NCI-H2227 treated with DMSO at 0.1 percent for 48 hours (cell line): Measurements from ENCODE around the gene CACNA2D3.
"Not testable (repeated sequence)": the region's sequence is repeated elsewhere in the genome, so short reads cannot be mapped to it uniquely, and the experiment has no call there.

Source experiments
- DNase-seq: peaks from one replicate; lab custom pipeline; 2025; lab: John Stamatoyannopoulos, UW

The CACNA2D3 gene

DNA sequence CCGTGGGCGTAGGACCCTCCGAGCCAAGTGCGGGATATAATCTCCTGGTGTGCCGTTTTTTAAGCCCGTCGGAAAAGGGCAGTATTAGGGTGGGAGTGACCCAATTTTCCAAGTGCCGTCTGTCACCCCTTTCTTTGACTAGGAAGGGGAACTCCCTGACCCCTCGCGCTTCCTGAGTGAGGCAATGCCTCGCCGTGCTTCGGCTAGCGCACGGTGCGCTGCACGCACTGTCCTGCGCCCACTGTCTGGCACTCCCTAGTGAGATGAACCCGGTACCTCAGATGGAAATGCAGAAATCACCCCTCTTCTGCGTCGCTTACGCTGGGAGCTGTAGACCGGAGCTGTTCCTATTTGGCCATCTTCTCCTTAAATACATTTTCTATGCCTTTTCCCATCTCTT, 342.2 kb downstream of the CACNA2D3 start:
- not testable (repeated sequence) for DNase-seq

DNA sequence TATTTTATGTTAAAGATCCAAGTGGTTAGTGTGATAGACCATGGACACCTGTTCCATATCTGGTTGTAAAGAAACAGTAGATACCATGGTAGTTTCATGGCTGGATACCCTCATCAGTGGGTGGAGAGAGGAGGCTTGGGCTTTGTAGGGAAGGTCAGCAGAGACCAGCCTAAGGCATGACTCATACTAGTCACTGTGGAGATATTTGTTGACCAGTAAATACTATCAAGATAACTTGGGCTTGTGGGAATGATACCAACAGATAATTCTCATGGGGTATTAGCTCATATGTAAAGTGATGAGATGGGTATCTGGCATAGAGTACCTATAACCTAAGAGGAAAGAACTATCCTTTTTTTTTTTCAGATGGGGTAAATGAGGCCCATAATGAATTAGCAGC, 354.5 kb downstream of the CACNA2D3 start:
- no peak for DNase-seq

DNA sequence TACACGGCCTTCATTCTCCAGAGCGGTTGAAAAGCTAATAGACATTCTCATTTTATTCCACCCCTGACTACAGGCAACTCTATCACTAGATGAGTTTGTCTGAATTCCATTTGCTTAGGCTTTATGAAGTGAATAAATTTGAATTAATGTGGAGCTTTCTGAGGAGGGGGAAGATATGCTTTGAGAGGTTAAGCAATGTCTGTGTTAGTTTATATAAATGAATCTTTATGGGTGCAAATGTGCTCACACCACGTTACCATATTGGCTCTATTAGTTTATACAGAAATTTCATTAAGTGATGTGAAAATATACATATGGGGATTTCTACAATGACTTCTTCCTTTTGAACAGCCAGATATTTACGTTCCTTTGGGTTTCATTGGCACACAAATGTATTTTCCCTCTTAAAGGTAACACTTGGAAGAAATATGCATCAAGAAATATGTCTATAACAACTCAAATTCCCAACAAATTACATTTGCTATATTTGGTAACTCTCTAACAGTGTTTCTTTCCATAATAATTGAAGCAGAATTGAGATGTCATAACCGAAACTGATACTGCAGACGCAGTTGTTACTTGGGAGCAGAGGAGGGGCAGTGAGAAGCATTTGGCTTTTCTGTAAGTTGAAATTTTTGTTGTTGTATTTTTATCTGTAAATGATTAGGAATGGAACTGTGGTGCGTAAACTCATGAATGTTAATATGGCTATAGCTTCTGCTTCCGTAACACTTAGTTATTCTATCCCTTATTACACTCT, 359.4 kb downstream of the CACNA2D3 start:
- DNase-seq, result no peak

DNA sequence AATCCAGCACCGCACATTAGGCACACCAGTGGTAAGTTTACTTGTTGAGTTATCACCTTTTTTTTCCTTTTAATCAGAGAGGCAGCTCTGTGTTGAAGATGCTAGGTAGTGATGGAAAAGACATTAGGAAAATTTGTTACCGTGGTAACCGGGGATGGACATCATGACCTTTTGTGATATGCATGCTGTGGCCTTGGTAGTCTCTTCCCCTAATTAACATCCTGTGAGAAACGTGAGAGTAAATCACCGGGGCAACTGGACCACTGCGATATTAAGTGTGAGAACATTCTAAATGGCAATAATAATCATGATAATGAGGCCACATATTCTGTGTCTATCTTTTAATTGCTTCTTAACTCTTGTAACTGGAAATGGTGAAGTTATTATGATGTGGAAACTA, 362.0 kb downstream of the CACNA2D3 start:
- no peak for DNase-seq

DNA sequence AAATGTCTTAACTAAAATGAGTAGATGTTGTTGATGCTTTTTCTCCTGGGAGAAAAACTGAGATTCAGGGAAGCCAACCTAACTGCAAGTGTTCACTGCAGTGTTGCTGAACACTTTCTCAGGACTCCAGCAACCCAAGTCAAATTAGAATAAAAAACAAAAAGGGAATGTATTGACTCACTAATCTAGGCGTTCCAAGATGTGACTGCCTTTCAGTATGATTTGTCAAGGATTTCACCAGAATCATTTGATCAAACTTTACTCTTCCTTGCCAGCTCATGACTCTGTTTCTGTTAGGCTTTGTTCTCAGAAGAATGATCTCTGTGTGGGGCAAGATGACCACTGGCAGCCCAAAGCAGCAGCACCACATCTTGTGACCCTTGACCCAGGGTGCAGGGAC, 364.0 kb downstream of the CACNA2D3 start:
- DNase-seq, result no peak

DNA sequence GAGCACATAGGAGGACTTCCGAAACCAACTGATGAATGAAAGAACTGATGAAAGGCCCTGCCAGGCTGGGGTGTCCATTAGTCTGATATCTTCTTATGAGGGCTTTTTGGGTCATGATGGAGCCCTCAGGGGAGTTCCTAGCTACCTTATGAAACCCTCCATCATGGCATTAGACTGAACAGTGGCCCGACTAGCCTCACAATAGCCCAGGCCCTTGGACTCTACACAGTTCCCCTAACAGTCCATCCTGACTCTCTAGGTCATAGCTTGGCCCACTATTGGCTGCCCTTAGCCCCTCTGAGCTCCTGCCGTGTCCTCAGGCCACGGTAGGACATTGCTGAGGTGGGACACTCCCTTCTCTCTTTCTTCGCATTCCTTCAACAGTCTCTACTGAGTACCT, 365.9 kb downstream of the CACNA2D3 start:
- DNase-seq, result no peak

DNA sequence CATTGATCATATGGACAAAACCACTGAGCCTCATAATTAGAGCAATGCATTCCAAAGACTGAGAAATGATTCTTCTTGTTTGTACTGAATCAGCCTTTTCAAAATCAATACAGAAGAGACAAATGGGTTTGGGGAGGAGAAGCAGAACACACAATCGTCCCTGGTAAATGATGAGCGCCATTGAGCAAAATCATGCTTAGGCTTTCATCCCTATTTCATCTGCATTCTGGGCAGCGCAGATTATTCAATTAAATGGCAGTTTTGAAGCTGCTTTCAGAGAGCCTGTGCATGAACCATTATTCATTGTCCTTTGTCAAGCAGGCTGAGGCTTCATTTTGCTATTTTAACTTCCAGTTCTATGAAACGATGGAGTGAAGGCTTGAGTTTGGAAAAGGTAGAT, 371.9 kb downstream of the CACNA2D3 start:
- DNase-seq, result no peak

DNA sequence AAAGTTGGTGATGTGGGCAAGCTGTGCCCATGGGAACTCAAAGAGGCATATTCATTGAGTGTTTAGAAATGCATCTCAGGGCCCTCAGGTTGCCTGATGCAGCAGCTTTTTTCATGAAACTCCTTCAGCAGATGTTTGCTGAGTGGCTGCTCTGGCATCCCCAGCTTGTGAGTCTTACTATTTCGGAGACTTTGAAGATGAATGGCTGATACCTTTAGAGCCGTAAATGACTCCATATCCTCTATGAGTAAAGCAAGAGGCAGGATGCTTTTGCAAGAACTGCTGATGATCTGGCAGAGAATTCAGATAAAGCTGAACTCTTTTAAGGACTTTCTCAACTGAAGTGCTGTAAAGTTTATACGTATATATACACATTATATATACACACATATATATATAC, 384.3 kb downstream of the CACNA2D3 start:
- DNase-seq, result no peak

DNA sequence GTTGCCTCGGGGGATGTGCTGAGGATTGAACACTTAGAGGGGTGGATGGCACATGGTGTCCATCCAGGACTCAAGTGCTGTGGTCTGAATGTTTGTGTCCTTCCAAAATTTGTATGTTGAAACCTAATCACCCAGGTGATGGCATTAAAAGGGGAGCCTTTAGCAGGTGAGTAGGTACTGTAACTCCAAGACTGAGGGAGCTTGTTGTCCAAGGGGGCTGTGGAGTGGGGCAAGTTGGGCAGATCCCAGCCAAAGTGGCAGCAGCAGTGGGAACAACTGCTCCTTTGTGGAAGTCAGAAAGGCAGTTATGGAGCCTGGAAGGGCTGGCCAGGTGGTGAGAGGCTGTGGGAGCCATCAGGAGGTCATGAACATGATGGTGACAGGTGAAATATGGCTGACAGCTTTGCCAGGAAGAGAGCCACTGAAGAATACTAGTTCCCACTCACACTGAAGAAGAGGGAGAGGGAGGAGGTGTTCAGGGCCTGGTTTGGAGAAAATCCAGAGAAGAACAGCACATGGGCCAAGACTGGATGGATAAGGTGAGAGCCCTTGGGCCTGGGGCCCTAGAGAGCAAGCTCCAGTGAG, 385.6 kb downstream of the CACNA2D3 start:
- DNase-seq, result no peak

DNA sequence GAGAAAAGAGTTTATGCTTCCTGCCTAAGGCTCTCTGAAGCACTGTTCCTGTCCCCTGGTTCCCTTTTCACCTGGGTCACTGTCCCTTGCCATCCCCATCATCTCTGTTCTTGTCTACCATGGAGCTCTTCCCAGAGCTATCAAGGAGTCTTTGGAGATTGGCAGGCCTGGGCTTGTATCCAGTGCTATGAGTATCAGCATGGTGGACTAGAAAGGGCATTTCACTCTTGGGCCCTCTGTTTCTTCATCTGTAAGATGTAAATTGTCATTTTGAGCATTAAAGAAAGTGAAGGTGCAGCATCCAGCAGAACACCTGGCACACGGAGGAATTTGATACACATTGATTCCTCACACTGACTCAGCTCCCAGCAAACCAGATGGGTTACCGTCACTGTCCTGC, 388.2 kb downstream of the CACNA2D3 start:
- no peak for DNase-seq

DNA sequence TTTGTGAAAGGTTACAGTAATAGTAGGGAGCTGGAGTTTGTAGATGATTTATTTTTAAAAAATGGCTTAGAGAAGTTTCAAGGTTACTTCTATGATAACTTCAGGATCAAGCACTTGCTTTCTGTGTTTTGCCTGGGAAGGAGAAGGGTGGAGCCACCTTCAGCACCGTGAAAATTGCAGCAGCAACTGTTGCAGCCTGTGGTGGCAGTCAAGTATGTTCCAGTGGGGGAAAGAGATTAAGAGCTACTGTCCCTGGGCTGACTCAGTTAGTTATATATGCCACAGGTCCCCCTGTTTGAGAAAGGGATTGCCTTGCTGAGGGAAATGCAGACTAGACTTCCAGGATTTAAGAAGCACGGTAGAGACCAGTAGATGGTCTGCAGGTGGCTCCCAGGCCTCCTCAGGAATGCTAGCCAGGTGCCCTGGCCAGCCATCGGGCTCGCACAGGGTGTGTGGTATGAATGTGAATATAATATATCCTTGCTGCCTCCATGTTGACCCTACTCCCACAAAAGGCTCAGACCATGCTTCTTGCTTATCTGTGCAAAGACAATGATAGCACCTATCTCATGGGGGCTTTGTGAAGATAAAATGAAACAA, 389.5 kb downstream of the CACNA2D3 start:
- DNase-seq, result no peak

DNA sequence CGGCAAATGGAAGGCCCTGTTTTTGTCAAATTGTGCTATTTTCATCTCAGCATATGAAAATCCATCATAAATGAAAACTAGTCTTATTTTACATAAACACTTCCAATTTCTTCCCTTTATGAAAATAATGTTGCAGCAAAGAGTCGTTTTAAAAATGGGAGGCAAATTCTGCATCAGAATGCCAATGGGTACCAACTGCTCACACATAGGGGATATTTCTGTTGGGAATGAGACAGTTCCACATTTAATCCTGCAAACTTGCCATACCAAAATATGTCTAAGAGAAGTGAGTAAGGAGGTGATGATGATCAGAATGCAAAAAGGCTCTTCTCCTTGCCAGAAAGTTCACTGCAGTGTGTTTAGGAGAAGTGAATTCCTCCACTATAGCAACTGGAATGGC, 391.7 kb downstream of the CACNA2D3 start:
- DNase-seq, result no peak

DNA sequence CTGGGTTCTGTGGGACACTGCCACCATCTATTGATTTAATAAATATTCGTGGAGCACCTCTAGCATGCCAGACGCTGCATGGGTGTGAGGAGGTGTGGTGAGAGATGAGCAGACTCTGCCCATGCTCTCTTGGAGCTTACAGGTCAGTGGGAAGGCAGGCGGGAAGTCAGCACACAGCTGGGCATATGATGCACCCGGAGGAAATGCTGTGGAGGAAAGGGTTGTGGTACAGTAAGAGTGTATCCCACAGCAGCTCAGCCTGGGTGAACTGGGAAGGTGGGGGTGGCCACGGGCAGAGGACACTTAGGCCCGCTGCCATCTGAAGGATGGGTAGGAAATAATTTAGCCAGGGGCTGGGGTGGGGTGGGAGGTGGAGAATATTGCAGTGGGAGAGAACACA, 392.1 kb downstream of the CACNA2D3 start:
- no peak for DNase-seq

DNA sequence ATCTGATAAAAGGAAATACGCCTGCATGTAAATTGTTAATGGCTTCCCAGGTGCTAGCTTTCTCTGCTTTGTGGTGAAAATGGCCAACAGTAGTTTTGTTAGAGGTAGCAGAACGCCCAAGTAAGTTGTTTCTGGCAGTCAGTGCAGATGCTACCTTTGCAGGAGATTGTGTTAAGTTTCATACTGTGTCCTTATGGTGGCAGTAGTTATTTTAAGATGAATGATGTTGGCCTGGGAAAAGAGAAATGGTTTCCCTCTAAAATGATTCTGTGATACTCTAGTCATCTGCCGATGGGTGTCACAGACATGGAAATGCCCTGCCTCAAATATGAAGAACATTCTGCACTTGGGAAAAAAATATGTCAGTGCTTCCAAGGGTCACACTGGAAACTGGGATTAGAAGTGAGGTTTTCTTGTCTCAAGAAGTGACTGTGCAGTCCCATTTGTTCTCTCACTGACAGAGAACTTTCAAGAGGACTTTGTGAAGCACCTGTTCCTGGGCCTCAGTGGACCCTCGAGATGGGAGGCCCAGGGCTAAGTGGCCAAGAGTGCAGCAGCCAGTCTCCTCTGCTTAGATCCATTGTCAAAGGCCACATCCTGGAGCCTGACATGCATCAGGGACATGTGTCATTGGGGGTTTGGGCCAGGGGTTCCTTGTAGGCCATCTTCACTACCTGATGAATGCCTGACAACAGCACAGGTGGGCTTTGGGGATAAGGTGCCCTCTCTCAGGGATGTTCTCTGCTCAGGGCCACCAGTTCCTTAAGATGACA, 393.3 kb downstream of the CACNA2D3 start:
- DNase-seq, result no peak

DNA sequence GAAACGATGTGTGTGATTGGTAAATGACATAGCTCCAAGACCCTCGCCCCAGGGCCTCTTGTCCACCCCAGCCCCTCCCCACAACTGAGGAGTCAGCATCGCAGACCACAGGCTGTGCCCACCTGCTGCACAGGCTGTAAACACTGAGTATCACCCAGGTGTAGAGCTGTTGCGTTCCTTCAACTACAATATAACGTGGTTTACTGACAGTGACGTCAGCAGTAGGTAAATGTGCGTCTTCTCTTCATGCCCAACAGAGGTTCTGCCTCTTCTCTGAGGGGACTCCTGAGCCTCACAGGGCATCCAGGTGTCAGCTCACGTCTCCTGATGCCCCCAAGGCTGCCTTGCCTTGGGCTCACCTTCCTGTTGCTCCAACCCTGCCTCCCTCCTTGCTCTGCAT, 395.1 kb downstream of the CACNA2D3 start:
- no peak for DNase-seq

DNA sequence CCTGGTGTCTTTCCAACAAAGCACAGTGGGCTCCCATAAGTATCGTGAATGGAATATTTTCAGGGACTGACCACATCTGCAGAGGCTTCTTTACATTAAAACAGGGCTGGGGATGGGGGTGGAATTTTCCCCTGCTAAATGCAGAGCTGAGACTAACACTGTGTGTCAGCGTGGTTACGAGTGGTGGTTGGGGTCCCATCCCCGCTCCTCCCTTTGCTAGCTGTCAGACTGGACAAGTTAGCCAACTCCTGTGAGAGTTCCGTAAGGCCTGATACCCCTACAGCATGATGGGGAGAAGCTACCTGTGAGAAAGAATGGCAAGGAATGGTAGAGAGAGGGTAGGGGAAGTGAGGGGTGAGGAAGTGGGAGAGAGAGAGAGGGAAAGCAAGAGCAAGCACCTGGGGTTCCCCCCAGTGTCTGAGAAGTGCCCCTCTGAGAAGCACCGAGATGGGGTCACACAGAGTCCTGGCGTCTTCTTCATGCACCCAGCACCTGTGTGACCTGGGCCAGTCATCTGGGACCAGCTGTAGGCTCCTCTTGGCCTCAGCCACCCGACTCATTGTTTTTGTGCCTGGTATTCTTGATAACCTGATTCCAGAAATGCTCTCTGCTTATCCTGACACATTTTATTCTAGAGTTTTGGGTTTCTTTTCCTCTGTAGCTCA, 395.8 kb downstream of the CACNA2D3 start:
- DNase-seq, result no peak

DNA sequence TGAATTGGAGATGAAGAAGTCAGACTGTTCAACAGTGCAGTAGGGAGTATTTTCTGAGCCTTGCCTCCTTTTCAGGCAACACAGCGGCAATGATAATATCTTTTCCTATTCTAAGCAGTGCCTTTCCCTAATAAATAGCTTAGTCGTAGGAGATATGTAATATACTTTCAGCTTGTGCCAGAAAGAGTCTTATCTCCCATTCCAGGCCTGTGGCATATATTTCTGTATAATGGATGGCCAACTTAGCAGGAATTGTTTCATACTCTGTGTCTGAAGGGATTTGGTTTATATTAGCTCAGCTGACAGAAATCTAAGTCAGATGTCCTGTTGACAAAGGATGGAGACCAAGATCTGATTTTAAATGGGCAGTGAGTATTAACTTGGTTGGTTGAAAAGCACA, 397.1 kb downstream of the CACNA2D3 start:
- DNase-seq, result no peak

DNA sequence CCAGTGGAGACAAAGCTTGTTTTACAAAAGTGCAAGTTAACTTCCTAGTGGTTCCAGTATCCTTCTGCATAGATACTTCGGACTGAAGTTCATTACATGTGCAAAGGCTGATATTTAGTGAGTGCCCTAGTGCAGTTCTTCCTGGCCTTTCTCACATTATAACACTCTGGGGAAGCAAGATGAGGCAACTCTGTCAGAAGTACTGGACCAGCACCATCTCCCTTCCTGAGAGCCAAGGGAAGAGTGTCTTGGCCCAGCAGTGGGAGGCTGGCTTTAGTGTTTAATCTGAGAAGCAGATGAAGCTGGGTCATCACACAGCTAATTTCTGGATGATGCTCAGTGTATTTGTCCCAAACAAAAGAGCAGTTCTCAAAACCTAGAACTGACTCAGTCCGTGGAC, 397.7 kb downstream of the CACNA2D3 start:
- no peak for DNase-seq

DNA sequence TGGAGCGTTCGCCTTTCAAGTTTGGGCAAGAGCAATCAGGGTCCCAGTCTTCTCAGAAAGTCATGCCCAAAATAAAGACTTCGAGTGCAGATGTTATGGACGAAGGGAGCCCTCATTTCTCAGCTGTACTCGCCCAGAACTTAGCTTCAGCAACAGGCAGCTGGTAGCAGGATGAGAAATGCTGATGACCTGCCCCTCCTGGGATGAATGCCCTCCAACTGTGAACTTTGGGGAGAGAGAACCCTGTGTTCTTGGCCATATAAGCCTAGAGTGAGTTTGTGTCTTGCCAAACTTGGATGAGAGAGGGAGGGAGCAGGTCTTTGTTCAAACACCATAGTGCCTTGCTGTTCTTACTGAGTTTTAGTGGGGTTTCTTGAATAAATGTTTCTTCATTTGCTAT, 405.2 kb downstream of the CACNA2D3 start:
- no peak for DNase-seq

DNA sequence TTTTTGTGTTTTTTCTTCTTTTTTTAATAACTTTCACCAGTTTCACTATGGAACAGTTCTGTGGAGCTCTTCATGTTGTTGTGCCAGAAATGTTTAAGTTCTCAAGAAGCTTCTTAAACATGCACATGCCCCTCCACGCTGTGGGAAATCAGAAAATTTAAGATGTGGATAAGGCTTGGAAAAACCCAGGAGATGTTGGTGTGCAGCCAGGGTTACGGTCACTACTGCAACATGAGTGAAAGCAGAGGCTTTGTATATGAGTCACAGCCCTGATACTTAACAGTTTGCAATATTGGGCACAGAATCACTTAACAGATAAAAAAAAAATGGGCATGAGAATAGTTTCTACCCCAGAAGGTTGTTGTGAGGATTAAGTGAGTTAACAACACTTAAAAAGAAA, 405.6 kb downstream of the CACNA2D3 start:
- DNase-seq, result no peak

DNA sequence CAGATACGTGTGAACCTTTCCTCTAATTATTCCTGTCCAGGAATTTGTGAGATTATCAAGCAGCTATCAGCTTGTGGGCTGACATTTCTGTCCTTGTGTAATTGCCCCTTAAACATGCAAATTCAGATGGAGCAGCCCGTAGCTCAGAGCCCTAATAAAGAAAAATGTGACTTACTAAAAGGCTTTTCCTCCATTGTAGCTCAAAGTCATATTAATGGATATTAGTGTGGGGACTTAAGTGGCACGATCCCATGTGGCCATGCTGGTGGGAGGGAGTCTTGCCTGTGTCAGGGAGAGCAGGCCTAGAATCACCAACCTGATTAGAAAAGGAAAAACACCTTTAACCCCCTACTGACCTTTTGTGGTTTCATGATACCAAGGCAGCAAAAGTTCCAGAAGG, 406.3 kb downstream of the CACNA2D3 start:
- no peak for DNase-seq

DNA sequence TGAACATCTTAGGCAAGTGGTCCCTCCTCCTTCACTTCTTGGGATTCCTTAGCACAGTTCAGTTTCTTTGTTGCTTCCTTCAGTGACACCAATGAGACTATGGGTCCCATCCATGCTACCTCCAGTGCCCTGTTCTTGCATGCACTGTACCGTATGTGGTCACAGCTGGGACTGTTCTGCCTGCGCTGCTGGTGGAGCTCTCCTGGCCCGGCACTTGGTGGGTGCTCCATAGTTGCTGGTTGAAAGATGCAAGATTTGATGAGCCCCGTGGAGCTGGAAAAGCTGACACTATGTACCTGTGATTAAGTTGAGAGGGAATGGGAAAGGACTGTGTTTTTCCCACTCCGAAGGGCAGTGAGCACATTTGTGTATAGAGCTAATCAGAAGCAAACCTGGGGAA, 407.7 kb downstream of the CACNA2D3 start:
- DNase-seq, result no peak
